22Rv1 (cell line): ENCODE measurements around the gene ABCF2.

Source experiments
- H3K27ac ChIP-seq: fragments of 450-650 bp; 2 replicates; pipeline ENCODE4 v1.5.1; 2017
- CTCF ChIP-seq: fragments of 450-650 bp; IDR thresholded peaks from 2 replicates; pipeline ENCODE4 v1.5.1; 2017; ENCODE audit warnings: mild to moderate bottlenecking
- ZFX ChIP-seq: fragments of 450-650 bp; IDR thresholded peaks from 2 replicates; pipeline ENCODE4 v1.6.1; 2017; ENCODE audit warnings: antibody characterized with exemption, borderline replicate concordance

ABCF2 gene

GRCh38 chr7:151226875-151227782 lies at the start of gene ABCF2:
Gene ABCF2, minus strand, starts transcription at chr7:151227205. Its CDS starts 747 bp downstream, at chr7:151226458.
- H3K27ac ChIP-seq, result peak within 1 kb of the TSS; percentile 89
- no peak for TF ChIP-seq ZFX
- TF ChIP-seq CTCF, result peak; percentile 28; the same call in 1 of the 2 replicates

GRCh38 chr7:151275813-151276577 lies 49.0 kb upstream of the ABCF2 start:
- no peak overlapping the region for H3K27ac ChIP-seq
- TF ChIP-seq CTCF (no peak), ZFX (no peak)

GRCh38 chr7:151274936-151275812 lies 48.2 kb upstream of the ABCF2 start:
- TF ChIP-seq ZFX, result no peak
- TF ChIP-seq CTCF, result no peak

GRCh38 chr7:151274396-151274795 lies 47.4 kb upstream of the ABCF2 start:
- TF ChIP-seq ZFX (no peak), CTCF (no peak)
- no peak overlapping the region for H3K27ac ChIP-seq

More at GRCh38 chr7:151274936-151275812, 48.2 kb upstream of the ABCF2 start:
- H3K27ac ChIP-seq, result no peak overlapping the region

- H3K27ac ChIP-seq, result no peak overlapping the region
- TF ChIP-seq ZFX, result no peak
- no peak for TF ChIP-seq CTCF
Observed at GRCh38 chr7:151273651-151274390, 46.8 kb upstream of the ABCF2 start.

- no peak for TF ChIP-seq CTCF
- no peak for TF ChIP-seq ZFX
- H3K27ac ChIP-seq, result no peak overlapping the region
Observed at GRCh38 chr7:151272877-151273276, 45.9 kb upstream of the ABCF2 start.
